Hematopoietic multipotent progenitor cell (in vitro differentiated cells): ENCODE data around the gene OPTC. TPM values are rescaled to one million over a fixed set of nuclear protein-coding genes. Genes with fewer than 3 reads are reported as not detected.

Source experiments
- DNase-seq, 3 donors: peaks; one replicate each; pipeline ENCODE4 v3.0.0-alpha.2; 2011 to 2015; ENCODE audit warnings: low read depth in 2 of 3, low spot score in 2 of 3
- total RNA-seq: library from RNA; depleted of rRNA; stranded (reverse); fragments of >200 nt; gene quantifications from one replicate; pipeline ENCODE4 v1.2.3, GENCODE V29; 2012

OPTC gene
- total RNA-seq, 1 donor, result not detected

GRCh38 chr1:203528976-203529835 lies 35.3 kb downstream of the OPTC start:
- DNase-seq, result no peak

GRCh38 chr1:203531063-203531462 lies 37.1 kb downstream of the OPTC start:
- DNase-seq, result no peak

GRCh38 chr1:203534012-203534411 lies 40.1 kb downstream of the OPTC start:
- no peak for DNase-seq

- DNase-seq, result no peak
Measured at GRCh38 chr1:203534526-203534925, 40.6 kb downstream of the OPTC start.

- DNase-seq, result no peak
Measured at GRCh38 chr1:203536575-203536974, 42.6 kb downstream of the OPTC start.

- no peak for DNase-seq
Measured at GRCh38 chr1:203536980-203537455, 43.1 kb downstream of the OPTC start.

- no peak for DNase-seq
Measured at GRCh38 chr1:203537806-203538464, 44.0 kb downstream of the OPTC start.

GRCh38 chr1:203538726-203539125 lies 44.8 kb downstream of the OPTC start:
- DNase-seq, result no peak

- no peak for DNase-seq
Measured at GRCh38 chr1:203539831-203540546, 46.0 kb downstream of the OPTC start.

- DNase-seq, result peak in 2 of 3 donors; percentile 39 to 69
Measured at GRCh38 chr1:203544485-203544884, 50.5 kb downstream of the OPTC start.

GRCh38 chr1:203544978-203545816 lies 51.2 kb downstream of the OPTC start:
- DNase-seq, result no peak

- DNase-seq, result no peak
Measured at GRCh38 chr1:203546274-203546673, 52.3 kb downstream of the OPTC start.

GRCh38 chr1:203547147-203547546 lies 53.2 kb downstream of the OPTC start:
- no peak for DNase-seq

GRCh38 chr1:203547771-203548421 lies 53.9 kb downstream of the OPTC start:
- no peak for DNase-seq

- no peak for DNase-seq
Measured at GRCh38 chr1:203548892-203549291, 54.9 kb downstream of the OPTC start.

GRCh38 chr1:203549309-203549708 lies 55.4 kb downstream of the OPTC start:
- DNase-seq, result no peak

GRCh38 chr1:203550846-203551245 lies 56.9 kb downstream of the OPTC start:
- DNase-seq, result no peak

- no peak for DNase-seq
Measured at GRCh38 chr1:203551550-203551949, 57.6 kb downstream of the OPTC start.

- no peak for DNase-seq
Measured at GRCh38 chr1:203553496-203553895, 59.5 kb downstream of the OPTC start.

- no peak for DNase-seq
Measured at GRCh38 chr1:203554071-203554470, 60.1 kb downstream of the OPTC start.
